ENCODE data around the gene CCDC190. TPM values are rescaled to one million over a fixed set of nuclear protein-coding genes. Genes with fewer than 3 reads are reported as not detected.

The CCDC190 gene
- total and polyA plus RNA-seq, 2 donors from 2014 or later: 0.60 TPM; not detected in 1

DNA sequence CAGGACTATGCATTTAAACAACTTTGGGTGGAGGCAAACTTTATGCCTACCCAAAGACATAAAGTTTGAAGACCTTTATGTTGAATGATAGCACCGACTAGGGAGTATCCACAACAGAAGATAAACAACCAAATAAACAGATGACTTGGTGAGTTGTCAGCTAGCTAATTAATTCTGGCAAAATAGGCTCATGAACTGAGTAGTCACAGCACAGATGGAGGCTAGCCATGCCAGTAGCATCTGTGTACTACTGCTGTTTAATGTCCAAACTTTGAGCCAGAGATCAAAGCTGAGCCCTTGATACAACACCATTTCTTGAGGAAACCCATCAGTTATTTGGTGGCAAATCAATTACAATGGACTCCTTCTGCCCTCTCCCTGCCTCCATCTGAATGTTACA is 40.3 kb upstream of the CCDC190 start:
- no peaks in the 10 kb centered on the region for H3K4me1 ChIP-seq (ENCODE audit: control insufficient read depth in 2 of 3, insufficient read depth in 2 of 3, low read depth in 1 of 3, low read length in 3 of 3)
- no peak overlapping the region for H3K27ac ChIP-seq (ENCODE audit: low read depth in 2 of 2, low read length in 2 of 2)

DNA sequence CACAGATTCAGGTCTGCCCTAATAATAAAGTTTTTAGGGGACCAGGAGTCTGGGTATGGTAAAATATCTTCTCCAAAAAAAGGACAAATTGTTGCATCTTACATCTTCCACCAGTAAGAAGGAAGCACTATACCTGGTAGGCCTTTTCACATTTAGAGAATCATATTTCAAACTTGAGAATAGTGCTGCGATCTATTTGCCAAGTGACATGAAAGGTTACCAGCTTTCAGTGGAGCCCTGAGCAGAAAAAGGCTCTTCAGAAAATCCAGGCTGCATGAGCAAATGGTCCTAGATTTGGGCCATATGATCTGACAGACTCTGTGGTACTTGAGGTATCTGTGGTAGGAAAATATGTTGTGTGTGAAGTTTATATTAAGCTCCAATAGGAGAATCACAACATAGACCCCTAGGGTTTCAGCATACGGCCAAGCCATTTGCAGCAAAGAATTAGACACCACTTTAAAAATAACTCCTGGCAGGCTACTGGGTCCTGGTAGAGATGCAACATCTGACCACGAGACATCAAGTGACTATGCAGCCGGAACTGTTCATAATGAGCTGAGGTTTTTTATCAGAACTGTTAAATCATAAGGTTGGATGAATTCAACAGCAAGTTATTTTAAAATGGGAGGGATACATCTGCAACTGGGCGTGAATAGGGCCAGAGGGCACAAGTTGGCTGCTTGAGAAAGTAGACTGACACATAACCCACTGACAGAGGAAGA is 38.6 kb upstream of the CCDC190 start:
- intact Hi-C loops (cut with DNase I): no loop called here
- Histone ChIP-seq H3K9me3 (ENCODE audit: control insufficient read depth in 2 of 3, insufficient read depth in 1 of 3, low read length in 3 of 3) (no peaks in the 10 kb centered on the region), H3K9ac (ENCODE audit: low read length in 3 of 3) (no peak overlapping the region), H3K27ac (ENCODE audit: low read depth in 2 of 2, low read length in 2 of 2) (no peak overlapping the region), H3K27me3 (ENCODE audit: control insufficient read depth, insufficient read depth, low read length) (no peaks in the 10 kb centered on the region), H3K36me3 (ENCODE audit: control insufficient read depth in 2 of 3, insufficient read depth in 3 of 3, low read length in 3 of 3) (no peaks in the 10 kb centered on the region), H3K4me3 (ENCODE audit: low read length in 3 of 3) (no peak overlapping the region), H3K4me1 (ENCODE audit: control insufficient read depth in 2 of 3, insufficient read depth in 2 of 3, low read depth in 1 of 3, low read length in 3 of 3) (no peaks in the 10 kb centered on the region)
- TF ChIP-seq, protein P1, sequence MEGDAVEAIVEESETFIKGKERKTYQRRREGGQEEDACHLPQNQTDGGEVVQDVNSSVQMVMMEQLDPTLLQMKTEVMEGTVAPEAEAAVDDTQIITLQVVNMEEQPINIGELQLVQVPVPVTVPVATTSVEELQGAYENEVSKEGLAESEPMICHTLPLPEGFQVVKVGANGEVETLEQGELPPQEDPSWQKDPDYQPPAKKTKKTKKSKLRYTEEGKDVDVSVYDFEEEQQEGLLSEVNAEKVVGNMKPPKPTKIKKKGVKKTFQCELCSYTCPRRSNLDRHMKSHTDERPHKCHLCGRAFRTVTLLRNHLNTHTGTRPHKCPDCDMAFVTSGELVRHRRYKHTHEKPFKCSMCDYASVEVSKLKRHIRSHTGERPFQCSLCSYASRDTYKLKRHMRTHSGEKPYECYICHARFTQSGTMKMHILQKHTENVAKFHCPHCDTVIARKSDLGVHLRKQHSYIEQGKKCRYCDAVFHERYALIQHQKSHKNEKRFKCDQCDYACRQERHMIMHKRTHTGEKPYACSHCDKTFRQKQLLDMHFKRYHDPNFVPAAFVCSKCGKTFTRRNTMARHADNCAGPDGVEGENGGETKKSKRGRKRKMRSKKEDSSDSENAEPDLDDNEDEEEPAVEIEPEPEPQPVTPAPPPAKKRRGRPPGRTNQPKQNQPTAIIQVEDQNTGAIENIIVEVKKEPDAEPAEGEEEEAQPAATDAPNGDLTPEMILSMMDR (IDR thresholded peaks at IDR 0.05; ENCODE audit: borderline replicate concordance, extremely low read depth, insufficient read depth): no peak
- DNase-seq (no peak), FAIRE-seq (no peak)

More for the DNA sequence above, 40.3 kb upstream of the CCDC190 start:
- TF ChIP-seq, protein P1 (IDR thresholded peaks at IDR 0.05; ENCODE audit: borderline replicate concordance, extremely low read depth, insufficient read depth): no peak
- intact Hi-C loops (cut with DNase I): no loop called here
- no peak for DNase-seq
- FAIRE-seq: no peak
- H3K36me3 ChIP-seq (ENCODE audit: control insufficient read depth in 2 of 3, insufficient read depth in 3 of 3, low read length in 3 of 3): no peaks in the 10 kb centered on the region
- no peak overlapping the region for H3K4me3 ChIP-seq (ENCODE audit: low read length in 3 of 3)
- H3K9me3 ChIP-seq (ENCODE audit: control insufficient read depth in 2 of 3, insufficient read depth in 1 of 3, low read length in 3 of 3): no peaks in the 10 kb centered on the region
- H3K27me3 ChIP-seq (ENCODE audit: control insufficient read depth, insufficient read depth, low read length): no peaks in the 10 kb centered on the region
- no peak overlapping the region for H3K9ac ChIP-seq (ENCODE audit: low read length in 3 of 3)

DNA sequence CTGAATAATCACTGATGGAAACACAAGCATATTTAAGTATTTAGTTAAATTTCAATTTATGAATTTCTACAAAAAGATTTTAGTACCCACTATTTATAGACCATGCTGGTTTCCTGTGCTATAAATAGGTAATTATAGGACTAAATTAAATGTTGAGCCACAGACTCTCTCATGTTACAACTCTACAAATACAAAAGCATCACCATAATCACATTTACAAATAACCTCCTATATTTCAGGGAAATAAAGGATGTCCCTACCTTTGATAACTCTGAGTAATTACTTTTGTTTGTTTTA is 32.6 kb upstream of the CCDC190 start:
- no peak for DNase-seq
- Histone ChIP-seq H3K4me1 (ENCODE audit: control insufficient read depth in 2 of 3, insufficient read depth in 2 of 3, low read depth in 1 of 3, low read length in 3 of 3) (no peaks in the 10 kb centered on the region), H3K27me3 (ENCODE audit: control insufficient read depth, insufficient read depth, low read length) (no peaks in the 10 kb centered on the region), H3K4me3 (ENCODE audit: low read length in 3 of 3) (no peak overlapping the region), H3K36me3 (ENCODE audit: control insufficient read depth in 2 of 3, insufficient read depth in 3 of 3, low read length in 3 of 3) (no peaks in the 10 kb centered on the region), H3K9ac (ENCODE audit: low read length in 3 of 3) (no peak overlapping the region), H3K9me3 (ENCODE audit: control insufficient read depth in 2 of 3, insufficient read depth in 1 of 3, low read length in 3 of 3) (no peaks in the 10 kb centered on the region), H3K27ac (ENCODE audit: low read depth in 2 of 2, low read length in 2 of 2) (no peak overlapping the region)
- TF ChIP-seq, protein P1 (IDR thresholded peaks at IDR 0.05; ENCODE audit: borderline replicate concordance, extremely low read depth, insufficient read depth): no peak
- FAIRE-seq: no peak
- intact Hi-C loops (cut with DNase I): no loop called here
